Islet precursor cell (in vitro differentiated cells): ENCODE data around the gene CLSTN1.
A peak's percentile ranks its signal among the peaks of the same experiment; 100 is the strongest.

ENCODE experiments used
- DNase-seq: peaks from one replicate; pipeline ENCODE4 v3.0.0-alpha.2; 2018

Gene CLSTN1

DNA sequence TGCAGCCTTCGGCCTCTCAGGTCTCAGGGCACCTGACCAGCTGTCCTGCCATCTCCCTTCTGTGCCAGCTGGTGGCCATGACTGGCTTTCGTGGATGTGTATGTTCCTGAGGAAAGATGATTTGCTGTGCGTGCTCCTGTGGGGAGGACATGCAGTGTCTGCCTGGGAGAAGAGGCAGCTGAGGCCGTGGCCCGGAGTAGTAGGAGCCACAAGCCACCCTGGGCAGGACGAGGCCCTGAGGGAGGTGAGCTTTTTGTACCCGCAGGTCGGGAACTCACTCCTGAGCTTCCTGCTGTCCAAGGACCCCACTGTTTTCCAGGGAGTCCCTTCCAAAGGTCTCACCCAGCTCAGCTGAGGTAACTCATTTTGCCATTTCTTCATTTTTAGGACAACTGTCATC, 113.7 kb downstream of the CLSTN1 start:
- DNase-seq = no peak

DNA sequence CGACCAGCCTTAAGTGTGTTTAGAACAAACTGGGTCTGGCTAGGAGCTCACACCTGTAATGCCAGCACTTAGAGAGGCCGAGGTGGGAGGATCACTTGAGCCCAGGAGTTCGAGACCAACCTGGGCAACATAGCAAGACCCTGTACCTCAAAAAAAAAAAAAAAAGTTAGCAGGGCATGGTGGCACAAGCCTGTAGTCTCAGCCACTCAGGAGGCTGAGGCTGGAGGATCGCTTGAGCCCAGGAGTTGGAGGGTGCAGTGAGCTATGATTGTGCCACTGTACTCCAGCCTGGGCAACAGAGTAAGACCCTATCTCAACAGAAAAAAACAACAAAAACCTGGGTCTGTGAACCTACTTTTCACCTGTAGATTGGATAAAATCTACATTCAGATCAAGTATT, 117.6 kb downstream of the CLSTN1 start:
- no peak for DNase-seq

DNA sequence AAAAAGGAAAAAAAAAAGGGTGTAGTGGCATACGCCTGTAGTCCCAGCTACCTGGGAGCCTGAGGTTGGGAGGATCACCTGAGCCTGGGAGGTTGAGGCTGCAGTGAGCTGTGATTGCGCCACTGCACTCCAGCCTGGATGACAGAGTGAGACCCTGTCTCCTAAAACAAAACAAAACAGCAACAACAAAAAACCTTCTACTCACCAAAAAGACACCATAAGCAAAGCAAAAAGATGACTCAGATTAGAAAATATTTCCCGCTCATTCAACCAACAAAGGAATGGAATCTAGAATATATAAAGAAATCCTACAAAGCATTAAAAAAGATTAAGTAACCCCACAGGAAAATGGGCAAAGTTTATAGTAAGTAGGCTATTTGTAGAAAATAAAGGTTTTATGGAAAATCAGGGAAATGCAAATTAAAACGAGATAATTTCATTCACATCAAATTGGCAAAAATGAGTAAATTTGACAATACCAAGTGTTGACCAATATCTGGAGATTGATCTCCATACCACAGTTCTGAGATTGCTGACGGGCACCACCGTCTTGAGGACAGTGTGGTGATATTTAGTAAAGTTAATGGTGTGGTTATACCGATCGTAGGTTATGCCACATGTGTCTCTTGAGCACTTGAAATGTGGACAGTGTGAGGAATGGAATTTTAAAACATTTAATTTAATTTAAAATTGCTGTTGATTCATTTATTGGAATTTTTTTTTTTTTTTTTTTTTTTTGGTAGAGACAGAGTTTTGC, 118.2 kb downstream of the CLSTN1 start:
- DNase-seq = no peak

DNA sequence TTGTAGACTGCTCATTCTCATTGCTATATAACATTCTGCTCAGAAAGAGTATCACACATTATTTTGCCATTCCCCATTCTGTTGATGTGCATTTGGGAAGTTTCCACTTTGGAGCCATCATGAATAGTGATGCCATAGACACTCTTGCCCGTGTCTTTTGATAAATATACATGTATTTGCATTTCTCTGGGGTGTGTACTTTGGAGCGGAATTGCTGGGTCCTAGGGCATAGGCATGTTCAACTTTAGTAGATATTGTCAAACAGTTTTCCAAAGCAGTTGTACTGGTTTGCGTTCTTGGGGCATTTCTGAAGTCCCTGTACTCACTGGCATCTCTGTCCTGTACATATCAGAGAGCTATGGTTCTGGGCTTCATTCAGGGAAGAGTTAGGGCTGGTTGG, 120.1 kb downstream of the CLSTN1 start:
- DNase-seq = no peak

DNA sequence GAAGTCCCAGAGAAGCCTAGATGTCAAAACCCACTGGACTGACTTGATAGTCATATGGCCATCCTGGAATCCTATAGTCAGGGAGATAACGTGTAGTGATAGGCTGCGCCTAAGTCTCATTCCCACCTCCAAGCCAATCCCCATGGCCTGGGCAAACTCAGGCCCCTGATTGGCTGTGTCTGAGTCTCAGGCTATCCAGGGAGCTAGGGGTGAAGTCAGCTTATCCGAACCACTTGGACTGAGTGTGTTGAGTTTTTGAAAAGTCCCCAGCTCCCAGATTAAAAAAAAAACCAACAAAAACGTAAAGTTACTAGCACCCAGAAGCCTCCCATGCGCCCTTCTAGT, 120.6 kb downstream of the CLSTN1 start:
- DNase-seq = no peak

DNA sequence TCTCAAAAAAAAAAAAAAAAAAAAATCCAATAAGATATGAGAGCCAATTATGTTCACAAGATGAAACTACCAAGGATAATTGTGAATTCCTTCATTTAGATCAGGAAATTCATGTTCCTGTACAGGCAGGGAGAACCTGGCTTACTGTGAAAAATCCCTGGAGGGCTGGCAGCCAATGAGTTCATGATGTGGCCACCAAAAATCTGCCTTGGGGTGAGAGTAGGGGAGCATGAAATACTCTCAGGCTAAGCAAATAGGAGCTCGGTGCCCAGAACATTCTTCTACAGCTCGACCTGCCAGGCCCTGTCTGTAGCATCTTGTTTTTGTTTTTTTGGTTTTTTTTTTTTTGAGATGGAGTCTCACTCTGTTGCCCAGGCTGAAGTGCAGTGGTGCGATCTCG, 122.1 kb downstream of the CLSTN1 start:
- no peak for DNase-seq

DNA sequence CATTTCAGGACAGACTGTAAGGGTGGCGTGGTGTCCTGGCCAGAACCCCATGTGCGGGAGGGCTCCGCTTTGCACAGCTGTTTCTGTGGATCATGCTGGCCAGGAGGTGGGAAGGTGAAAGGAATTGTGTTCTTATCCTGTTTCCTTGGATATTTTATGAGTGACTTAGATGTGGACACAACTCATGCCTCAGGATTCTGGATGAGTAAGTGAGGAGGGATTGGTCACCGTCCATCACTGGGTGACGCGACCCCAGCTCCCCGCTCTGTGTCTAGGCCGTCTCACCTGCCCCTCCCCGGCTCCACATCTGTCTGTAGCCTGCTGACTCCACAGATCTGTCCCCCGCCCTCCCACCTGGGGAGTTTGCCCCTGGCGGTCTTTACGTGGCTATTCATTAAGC, 123.4 kb downstream of the CLSTN1 start:
- peak; percentile 93 for DNase-seq

DNA sequence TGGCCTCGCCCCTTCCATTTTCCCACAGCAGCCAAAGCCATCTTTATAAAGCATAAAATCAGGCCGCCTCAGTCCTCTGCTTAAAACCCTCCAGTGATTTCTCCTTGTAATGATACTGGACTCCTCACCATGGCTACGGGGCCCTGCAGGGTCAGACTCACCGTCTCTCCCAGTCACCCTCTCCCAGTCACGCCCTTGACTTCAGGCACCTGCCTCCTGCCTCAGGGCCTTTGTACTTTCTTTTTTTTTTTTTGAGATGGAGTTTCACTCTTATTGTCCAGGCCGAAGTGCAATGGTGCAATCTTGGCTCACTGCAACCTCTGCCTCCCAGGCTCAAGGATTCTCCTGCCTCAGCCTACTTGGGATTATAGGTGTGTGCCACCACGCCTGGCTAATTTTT, 124.4 kb downstream of the CLSTN1 start:
- DNase-seq = peak; percentile 60

DNA sequence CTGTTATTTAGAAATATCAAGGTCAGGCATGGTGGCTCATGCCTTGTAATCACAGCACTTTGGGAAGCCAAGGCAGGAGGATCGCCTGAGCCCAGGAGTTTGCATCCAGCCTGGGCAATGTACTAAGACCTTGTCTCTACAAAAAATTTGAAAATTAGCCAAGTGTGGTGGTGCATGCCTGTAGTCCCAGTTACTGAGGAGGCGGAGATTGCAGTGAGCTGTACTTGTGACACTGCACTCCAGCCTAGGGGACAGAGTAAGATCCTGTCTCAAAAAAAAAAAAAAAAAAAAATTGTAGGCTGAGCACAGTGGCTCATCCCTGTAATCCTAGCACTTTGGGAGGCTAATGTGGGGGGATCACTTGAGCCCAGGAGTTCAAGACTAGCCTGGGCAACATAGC, 127.0 kb downstream of the CLSTN1 start:
- no peak for DNase-seq

DNA sequence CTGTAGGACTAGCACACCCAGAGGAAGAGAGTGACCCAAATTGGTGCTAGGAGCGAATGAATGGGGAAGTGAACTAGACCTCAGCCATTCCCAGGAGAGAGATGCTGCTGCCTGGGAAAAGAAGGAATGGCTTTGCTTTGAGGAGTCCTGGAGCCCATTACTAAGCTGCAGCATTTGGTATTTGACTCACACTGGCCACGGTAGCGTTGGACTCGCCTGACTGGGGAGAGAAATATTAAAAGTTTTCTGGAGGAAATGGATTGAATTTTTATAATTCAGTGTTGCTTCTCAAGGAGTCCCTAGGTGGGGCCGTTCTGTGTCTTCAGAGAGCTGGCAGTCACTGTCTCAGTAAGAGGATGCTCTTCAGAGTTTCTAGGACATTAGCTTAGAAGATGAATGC, 132.1 kb downstream of the CLSTN1 start:
- DNase-seq = no peak

DNA sequence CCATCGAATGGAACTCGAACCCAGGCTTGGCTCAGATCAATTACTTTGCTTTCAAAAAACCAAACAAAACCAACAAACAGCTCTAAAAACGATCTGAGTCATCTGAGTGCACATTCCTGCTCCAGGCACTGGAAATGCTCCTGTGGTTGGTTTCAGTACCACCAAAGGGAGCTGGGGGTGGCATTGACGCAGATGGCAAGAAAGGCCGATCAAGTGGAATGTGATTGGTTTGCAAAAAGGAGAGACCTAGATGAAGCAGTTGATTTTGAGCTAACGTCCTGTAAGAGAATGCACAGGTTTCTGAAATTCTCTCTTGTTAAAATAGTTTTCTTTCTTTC, 132.7 kb downstream of the CLSTN1 start:
- no peak for DNase-seq

DNA sequence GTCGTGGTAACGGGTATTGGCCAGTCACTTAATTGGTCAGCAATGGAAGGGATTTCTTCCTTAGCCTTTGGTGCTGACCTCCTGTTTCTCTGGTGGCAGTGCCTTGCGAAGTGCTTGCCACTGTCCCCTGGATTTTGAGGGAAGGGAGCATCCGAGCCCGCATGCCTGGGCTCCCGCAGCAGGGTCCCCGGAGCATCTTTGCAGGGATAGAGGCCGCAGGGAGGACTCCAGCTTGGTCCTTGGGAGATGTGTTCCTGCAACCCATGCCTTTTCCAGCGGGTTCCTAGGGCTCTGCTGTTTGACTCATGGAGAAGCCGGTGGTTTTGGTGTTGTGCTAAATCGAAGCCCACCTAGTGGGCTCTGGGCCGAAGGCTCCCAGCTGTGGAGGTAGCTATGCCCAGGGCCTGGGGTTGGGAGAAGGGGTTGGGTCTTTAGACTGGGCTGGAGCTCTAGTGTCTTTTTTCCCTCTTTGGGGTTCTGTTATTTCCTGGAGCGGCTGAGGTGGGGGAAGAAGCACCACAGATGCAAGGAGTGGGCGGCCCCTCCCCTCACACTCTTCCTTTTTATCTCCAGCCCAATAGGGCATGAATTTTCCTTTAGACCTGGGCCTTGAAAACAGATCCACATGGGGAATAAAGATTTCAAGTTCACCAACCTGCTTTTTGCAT, 133.2 kb downstream of the CLSTN1 start:
- DNase-seq = no peak

DNA sequence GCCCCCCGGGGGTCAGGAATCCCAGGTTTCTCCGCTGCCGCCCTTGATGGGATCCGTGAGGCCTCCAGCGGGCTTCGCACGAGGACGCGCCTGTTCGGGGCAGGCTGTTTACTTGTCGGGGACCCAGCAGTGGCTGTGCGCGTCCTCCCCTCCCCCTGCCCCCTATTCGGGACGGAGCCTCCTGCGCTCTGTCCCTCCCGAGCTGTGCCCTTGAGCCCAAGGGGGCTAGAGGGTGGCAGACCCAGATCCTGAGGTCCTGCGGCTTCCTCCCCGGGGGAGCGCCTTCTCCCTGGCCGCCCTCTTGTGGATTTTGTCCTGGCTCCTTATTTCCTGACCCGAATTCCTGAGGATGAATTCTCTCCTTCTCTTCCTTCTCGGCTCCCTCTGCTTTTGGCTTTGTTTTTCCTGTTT, 133.8 kb downstream of the CLSTN1 start:
- DNase-seq = peak; percentile 70

DNA sequence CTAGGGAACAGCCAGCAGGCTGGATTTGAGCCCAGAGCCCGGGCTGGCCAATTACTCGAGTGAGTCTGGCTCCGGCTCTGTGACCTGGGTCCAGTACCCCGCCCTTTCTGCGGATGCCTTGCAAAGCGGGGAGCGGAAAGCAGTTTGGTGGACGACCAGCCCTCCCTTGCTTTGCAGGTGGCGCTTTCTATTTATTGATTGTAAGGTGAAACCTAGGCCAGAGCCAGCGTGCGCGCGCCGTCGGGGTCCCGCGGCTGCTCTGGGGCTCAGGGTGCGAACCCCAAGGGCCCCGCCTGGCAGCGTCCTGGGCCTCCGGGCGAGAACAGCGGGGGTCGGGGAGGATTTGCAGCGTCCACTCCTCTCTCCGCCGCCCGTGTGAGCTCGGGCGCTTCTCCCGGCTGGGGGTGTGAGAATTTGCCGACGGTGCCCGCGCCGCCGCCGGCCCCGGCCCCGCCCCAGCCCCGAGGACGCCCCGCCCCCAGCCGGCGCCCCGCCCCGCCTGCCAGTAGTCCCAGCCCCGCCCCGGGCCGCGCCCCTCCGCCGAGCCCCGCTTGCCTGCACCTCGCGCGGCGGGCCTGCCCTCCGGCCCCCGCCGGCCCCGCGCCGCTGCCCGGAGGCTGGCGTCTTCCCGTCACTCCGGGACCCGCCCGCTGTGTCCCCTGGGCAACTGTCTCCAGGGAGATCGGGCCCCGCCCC, 134.6 kb downstream of the CLSTN1 start:
- DNase-seq = peak; percentile 92

DNA sequence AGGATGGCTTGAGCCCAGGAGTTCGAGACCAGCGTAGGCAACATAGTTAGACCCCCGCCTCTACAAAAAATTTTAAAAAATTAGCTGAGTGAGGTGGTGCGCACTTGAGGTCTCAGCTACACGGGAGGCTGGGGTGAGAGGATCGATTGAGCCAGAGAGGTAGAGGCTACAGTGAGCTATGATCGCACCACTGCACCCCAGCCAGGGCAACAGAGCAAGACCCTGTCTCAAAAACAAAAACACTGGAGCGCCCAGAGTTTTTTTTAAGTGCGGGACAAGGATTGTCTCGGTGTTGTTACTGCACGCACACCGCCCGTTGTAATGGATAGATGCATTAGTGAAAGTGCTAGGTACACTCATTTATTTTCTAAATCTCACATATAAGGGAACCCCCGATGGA, 135.2 kb downstream of the CLSTN1 start:
- no peak for DNase-seq

DNA sequence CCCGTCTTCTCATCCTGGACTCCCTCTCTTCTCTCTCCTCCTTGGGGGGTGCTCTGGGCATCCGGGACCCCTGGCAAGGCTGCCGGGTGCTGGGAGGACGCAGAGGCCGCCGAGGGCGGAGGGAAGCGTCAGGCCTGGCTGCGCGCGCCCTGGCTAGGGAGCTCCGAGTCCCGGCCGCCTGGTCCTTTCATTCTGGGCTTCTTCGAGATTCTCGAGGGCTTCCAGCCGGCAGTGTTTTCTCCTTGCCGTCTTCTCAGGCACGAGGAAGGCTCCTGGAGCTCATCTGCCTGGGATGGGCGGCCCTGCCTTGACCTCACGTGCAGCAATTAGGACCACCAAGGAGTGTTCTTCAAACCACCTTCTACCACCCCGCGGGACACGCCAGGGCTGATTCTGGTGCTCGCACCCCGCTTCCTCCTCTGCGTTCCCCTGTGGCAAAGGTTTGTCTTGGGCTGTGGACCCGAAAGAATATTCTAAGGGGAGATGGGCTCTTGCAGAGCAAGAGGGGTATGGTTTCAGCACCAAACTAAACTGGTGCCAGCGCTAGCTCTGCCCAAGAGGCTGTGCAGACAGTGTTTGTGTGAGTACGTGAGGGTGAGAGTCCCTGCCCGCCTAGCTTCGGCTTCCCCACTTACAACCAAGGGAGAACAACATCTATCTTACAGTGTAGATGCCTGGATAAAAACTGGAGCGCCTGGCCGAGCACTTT, 135.7 kb downstream of the CLSTN1 start:
- DNase-seq = peak; percentile 73

DNA sequence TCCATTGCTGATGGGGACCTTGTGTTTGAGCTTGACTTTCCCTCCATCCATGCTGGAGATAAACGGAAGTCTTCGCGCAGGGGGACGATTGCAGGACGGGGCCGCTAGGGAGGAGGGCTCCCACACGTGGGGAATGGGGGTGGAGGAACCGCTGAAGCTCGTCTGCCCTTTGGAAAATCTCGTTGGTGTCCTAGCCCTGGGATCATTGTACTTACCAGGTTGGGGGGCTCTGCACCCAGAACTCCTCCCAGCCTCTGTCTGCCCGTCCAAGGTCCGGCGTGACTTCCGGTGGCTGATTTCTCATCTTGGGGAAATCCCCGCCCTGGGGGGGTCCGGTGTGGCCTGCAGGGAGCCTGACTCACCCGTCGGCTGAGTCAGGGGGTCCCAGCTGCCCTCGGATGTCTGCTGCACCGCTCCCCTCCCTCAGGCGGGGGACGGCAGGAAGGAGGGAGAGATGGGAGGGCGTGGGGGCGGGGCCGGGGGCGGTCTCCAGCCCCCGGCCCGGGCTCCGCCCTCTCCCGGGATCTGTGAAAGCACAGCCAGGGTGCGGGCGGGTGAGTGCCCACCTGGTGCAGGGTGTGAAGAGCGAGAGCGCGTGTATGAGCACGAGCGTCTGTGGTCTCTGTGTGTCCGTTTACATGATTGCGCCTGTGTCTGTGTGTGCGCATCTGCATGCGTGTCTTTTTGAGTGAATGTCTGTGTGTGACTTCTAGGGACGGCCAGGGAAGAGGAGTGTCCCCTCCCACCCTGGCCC, 136.5 kb downstream of the CLSTN1 start:
- DNase-seq = peak; percentile 94

DNA sequence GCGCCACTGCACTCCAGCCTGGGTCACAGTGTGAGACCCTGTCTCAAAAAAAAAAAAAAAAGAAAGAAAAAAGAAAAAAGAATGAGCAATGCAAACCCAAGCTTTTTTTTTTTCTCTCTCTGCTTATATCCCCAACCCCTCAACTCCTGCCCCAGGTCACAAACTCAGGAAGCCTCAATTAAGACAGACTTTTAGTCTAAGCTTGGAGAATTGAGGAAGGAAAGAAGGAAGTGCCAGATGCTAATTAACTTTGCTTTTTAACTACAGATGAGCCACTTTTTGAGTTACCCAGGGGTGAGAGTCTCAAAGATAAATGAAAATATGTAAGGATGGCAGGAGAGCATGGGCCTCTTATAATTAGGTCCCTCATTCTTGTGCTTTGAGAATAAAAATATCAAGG, 139.0 kb downstream of the CLSTN1 start:
- DNase-seq = no peak

DNA sequence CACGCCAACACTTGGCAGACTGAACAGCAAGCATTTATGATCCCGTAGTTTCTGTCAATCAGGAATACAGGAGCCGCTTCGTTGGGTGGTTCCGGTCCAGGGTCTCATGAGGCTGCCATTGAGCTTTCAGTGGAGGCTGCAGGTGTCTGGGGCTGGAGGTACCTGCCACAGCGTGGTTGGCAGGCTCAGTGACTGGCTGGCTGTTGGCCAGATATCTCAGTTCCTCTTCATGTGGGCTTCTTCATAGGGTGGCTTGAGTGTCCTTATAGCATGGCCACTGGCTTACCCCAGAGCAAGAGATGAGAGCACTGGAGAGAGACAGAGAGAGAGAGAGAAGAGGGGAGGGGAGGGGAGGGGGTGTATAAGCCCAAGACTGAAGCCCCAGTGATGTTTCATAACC, 142.9 kb downstream of the CLSTN1 start:
- no peak for DNase-seq

DNA sequence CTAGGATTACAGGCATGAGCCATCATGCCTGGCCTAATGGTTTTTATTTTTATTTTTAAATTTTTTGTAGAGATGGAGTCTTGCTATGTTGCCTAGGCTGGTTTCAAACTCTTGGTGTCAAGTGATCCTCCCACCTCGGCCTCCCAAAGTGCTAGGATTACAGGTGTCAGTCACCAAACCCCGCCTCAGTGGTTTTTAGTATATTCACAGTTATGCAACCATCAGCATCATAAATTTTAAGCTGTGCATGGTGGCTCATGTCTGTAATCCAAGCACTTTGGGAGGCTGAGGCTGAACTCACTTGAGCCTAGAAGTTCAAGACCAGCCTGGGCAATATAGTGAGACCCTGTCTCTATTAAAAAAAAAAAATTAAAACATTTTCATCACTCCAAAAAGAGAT, 143.7 kb downstream of the CLSTN1 start:
- DNase-seq = no peak
